GM18511 (cell line): ENCODE measurements around the gene SCAMP2.

ENCODE experiments used
- ATAC-seq: cut with Tn5 transposase; IDR thresholded peaks from one replicate; pipeline ENCODE4 v1.9.1; 2021; ENCODE audit warnings: mild to moderate bottlenecking, moderate library complexity; ENCODE audit not compliant: unreplicated experiment

SCAMP2 gene

DNA sequence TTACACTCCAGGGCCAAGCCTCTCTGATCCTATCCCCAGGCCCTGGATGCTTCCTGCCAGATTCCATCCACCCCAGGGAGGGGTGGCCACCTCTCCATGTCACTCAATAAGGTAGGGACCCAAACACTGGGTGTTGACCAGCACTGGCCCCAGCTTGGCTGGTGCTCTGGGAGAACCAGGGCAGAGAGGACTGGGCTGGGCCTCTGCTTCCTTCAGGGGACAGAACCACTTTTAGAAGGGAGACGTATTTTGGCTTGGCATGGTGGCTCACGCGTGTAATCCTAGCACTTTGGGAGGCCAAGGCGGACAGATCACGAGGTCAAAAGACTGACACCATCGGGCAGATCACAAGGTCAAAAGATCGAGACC, 51.4 kb downstream of the SCAMP2 start:
- no peak for ATAC-seq

DNA sequence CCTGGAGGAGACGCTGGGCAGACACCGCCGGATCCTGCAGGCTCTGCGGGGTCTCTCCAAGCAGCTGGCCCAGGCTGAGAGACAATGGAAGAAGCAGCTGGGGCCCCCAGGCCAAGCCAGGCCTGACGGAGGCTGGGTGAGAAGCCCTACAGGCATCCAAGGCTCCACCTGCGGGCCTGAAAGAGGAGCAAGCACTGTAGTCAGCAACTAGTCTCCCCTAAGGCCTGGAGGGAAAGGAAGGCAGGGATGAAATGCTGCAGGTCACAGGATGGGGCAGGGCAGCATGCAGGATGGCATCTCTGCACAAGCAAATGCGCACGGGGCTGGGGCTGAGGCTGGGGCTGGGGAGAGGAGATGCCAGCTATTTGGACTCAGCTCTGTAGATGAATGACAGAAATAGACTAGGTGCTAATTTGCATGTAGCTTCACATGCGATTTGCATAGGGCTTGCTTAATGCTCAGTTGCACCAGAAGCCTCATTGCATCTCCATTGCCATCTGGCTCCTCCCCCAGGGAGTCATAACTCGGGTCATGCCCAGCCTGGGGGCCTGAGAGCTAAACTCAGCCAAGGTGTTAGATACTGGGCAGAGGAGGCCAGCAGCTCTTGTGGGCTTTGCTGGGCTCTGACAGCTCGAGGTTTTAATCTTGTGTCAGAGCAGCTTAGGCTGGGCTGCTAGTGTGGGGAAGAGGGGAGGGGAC, 51.9 kb downstream of the SCAMP2 start:
- ATAC-seq: peak; percentile 90

DNA sequence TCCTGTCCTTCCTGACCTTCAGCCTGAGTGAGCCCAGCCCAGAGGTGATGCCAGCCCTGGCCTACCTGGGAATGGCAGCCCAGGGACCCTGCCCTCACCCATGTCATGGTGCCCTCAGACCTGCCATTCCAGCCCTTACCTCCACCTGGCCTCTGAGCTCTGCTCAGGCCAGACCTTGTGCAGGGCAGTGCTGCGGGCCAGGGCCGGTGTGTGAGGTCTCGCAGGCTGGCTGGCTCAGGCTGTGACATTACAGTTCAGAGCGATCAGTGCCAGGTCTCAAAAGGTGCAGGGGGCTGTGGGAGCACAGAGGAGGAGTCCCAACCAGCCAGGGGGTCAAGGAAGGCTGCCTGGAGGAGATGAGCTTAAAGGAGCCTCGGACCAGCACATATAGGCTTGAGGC, 53.1 kb downstream of the SCAMP2 start:
- ATAC-seq: no peak

DNA sequence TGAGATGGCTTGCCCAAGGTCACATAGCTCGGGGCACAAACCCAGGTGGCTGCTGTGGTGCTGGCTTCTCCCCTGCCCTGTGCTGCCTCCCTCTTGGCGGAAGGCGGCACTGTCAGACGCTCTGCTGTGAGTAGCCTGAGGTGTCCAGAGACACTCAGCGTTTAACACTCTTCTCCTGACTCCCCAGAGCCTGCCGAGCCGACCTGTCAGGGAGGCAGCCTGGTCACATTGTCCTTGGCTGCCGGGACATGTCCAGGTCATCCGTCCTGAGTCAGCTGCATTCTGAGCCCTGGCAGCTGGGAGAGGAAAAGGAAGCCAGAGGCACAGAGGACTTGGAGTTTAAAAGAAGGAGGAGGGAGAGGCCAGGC, 55.8 kb downstream of the SCAMP2 start:
- no peak for ATAC-seq

DNA sequence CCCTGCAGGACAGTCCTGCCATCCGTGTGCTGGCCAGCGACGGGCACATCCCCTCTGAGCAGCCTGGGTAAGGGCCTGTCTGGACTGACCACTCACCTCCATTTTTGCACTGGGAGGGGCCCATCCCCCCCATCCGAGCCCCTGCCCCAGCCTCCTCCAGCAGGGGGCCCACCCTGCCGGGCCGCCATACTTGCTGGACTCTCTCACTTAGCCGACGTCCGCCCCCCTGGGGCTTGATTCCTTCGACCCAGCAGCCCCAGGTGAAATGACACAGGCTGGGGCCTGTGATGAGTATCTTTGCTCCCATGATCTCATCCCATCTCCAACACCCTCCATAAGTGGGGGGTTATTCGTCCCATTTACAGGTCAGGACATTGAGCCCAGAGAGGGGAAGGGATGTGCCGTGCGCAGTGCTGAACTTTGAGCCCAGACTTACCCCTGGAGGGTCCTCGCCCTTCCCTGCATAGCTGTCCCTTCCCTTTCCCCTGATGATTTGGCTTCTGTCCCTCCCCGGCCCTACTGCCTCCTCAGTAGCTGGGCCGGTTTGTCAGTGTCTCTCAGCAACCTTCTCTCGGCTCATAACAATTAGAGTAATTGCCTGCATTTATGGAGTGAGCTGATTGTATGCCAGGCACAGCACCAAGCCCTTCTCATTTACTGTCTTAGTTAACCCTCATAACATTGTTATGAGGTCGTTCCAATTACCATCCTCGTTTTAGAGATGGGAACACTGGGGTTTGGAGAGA, 56.4 kb downstream of the SCAMP2 start:
- ATAC-seq: no peak

DNA sequence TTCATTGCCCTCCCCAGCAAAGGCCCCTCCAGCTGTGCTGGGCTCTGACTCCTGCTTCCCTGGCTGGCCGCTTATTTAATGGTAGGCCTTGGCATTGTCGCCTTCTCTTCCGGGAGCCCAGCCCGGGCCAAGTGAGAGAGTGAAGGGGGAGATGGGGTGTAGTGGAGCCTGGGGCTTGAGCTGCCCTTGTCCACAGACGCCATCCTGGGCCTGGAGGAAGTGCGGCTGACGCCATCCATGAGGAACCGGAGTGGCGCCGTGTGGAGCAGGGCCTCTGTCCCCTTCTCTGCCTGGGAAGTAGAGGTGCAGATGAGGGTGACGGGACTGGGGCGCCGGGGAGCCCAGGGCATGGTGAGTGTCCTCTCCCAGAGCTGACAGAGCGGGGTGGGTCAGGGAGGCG, 57.2 kb downstream of the SCAMP2 start:
- ATAC-seq: no peak

DNA sequence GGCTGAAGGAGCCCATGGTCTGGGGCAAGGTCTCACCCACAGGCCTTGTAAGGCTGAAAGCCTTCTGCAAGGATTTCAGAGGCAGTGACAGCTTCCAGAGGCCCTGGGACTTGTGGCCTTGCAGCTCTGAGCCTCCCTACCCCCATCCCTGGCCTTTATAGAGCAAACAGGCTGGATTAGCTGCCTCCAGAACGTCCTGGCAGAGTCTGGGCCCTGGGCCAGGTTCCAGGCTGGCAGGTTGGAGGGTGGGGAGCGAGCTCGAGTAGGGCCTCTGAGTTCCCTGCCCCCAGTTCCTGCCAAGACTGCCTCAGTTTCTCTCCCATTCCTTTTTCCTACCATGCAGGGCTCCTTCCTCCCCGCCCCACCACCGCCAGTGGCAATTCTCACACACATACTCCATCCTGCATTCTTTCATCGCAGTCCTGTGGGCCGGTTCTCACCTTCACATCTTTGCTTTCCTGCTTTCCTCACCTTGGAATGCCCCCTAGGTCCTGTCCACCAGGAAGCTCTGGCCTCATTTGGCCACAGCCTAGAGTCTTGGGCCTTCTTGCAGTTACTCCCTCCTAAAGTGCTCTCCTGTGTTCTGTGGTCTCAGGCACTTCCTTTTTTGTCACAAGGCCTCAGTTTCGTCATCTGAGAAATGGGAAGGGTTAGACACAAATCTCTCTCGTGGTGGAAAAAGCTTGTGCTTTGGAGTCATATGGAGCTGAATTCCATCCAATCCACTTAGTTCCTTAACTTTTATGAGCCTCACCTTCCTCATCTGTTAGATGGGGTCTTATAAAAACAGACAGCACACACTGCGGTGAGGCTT, 57.8 kb downstream of the SCAMP2 start:
- no peak for ATAC-seq

DNA sequence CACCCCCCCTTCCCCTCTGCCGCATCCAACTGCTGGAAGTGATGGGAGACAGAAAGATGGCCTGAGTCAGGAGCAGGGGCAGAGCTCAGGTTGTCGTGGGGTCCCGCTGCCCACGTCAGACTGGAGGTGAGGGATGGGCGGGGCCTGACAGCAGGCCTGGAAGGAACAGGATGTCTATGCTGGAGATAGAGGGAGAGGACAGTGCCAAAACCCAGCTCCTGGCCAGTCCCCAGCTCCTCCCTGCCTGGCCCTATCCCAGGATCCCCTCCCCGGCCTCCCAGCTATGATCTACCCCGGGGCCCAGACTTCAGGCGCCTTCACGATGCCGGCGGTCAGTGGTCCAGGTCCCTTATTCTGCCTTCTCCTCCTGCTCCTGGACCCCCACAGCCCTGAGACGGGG, 60.6 kb downstream of the SCAMP2 start, which contains the start of gene LMAN1L:
Gene LMAN1L, plus strand, starts transcription at position 303 of the 400 bp plus-strand sequence. Its CDS starts 20 bp downstream, at position 323.
- no peak for ATAC-seq

DNA sequence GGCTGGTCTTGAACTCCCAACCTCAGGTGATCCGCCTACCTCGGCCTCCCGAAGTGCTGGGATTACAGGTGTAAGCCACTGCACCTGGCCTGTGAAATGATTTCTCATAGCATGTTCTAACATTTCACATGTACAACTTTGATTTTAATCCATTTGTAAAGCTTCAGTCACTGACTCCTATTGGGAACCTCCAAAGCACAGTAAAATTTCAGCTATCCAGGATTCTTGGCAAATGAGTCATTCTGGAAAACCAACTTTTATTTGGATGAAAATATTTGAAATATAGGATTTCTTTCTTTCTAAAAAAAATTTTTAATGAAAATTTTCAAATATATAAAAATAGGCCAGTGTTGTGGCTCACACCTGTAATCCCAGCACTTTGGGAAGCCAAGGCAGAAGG, 63.2 kb downstream of the SCAMP2 start:
- no peak for ATAC-seq

DNA sequence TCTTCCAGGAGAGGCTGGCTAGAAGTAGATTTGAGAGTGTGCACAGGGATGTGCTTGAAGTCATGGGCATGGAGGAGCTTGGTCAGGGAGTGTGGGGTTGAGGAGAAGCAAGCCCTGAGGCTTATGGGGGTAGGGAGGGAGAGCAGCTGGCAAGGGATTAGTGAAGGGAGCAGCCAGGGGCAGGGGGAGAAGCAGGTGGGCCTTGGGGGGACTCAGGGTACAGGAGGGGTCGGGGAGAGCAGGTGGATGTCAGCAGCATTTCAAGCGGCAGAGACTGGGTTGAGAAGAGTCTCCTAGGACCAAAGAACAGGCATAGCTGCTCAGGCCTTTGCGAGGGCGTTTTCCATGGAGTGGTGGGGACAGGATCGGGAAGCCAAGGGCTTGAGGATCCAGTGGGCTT, 63.9 kb downstream of the SCAMP2 start:
- no peak for ATAC-seq

DNA sequence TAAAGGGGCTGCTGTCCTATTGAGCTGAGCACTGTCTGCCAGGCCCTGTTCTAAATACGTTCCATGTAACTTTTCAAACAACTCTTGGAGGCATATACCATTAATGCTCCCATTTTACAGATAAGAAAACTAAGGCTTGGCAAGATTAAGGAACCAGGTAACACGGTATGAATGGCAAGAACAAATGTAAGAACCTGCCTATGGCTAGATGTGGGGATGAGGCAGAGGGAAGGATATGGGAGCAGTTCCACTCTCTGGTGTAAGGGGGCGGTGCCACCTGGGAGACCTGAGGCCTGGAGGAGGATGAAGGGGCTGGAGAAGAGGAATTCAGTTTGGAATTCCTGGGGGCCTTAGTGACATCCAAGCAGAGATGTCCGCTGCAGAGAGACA, 64.3 kb downstream of the SCAMP2 start:
- ATAC-seq: no peak

DNA sequence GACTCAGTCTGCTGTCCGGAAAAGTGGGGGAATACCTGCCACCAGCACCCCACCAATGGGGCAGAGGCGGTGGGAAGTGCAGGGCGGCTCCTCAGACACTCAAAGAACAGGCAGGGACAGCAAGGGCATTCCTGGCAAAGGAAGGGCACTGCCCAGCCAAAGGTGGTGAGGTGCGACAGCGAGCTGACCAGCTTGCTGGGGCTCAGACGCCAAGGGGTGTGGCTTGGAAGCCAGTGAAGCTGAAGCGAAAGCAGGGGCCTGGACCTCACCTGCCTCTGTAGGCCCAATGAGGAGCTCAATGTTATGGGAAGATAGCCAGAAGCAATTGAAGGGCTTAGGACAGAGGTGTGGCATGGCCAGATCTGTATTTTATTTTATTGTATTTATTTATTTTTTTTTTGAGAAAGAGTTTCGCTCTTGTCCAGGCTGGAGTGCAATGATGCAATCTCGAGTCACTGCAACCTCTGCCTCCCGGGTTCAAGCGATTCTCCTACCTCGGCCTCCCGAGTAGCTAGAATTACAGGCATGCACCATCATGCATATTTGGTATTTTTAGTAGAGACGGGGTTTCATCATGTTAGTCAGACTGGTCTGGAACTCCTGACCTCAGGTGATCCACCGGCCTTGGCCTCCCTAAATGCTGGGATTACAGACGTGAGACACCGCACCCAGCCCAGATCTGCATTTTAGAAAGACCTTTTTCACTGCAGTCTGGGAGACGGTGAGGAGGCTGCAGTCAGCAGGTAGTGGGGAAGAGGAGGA, 64.9 kb downstream of the SCAMP2 start:
- ATAC-seq: no peak

DNA sequence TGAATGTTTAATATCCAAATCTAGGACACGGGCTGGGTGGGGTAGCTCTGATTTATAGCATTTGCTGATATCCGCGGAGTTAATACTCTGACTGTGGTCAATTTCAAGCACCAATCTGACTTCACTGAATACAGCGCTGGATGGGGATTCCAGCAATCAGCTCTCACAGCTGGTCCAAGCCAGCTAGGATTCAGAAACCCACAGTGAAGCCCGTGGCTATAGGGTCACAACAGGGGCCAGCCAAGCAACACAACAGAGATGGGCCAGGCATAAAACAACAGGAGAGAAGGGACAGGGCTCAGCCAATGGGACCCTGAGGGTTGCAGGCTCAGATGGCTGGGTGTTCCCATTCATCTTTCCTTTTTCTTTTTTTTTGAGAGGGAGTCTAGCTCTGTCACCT, 65.9 kb downstream of the SCAMP2 start:
- no peak for ATAC-seq

DNA sequence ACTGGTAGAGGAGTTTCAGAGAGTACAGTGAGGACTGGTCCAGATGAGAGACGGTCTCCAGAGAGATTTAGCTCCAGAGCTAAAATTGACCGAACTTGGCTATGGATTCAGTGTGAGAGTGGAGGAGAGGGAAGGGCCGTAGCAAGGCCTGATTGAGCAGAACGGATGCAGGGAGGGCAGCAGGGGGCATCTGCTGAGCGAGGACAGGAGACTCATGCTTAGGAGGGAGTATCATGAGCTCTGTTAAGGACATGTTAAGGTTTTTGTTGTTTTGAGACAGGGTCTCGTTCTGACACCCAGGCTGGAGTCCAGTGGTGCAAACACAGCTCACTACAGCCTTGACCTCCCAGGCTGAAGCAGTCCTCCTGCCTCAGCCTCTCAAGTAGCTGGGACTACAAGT, 68.2 kb downstream of the SCAMP2 start:
- ATAC-seq: no peak

DNA sequence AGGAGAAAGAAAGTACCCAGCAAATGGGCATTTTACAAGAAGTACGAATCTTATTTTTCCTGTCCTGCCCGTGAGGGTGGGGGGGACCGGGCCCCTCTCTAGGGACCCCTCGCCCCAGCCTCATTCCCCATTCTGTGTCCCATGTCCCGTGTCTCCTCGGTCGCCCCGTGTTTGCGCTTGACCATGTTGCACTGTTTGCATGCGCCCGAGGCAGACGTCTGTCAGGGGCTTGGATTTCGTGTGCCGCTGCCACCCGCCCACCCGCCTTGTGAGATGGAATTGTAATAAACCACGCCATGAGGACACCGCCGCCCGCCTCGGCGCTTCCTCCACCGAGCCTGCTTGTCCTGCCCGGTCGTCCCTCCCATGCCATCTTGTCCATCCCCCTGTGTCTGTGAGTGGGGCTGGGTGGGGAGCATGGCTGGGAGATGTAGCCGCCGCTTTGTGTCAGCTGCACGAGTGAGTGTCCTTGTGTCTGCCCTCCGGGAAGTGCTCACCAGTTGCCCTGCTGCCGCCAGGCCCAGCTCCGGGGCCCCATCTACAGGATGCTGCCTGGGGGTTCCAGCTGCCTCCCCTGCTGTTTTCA, 70.2 kb downstream of the SCAMP2 start:
- no peak for ATAC-seq

DNA sequence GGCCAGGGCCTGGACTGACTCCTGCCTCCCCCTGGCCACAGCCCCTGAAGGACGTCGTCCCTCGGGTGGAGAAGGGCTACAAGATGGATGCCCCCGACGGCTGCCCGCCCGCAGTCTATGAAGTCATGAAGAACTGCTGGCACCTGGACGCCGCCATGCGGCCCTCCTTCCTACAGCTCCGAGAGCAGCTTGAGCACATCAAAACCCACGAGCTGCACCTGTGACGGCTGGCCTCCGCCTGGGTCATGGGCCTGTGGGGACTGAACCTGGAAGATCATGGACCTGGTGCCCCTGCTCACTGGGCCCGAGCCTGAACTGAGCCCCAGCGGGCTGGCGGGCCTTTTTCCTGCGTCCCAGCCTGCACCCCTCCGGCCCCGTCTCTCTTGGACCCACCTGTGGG, 70.9 kb downstream of the SCAMP2 start:
- no peak for ATAC-seq

DNA sequence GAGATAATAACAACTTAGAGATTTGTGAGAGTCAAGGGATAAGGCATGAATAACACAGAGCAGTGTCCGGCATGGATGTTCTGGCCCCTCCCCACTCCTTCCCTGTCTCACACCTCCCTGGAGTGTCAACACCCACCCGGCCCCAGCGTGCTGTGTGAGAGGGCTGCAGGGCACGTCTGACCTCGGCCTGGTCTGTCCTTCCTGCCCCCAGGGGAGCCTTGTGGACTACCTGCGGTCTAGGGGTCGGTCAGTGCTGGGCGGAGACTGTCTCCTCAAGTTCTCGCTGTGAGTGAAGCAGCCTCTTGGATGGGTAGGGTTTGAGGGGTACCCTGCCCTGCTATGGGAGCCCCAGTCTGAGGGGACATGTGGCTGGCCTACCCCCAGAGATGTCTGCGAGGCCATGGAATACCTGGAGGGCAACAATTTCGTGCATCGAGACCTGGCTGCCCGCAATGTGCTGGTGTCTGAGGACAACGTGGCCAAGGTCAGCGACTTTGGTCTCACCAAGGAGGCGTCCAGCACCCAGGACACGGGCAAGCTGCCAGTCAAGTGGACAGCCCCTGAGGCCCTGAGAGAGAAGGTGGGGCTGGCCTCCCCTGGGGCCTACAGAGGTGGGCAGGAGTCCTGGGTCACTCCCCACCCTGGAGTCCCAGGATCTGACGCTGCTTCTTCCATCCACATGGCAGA, 71.7 kb downstream of the SCAMP2 start:
- ATAC-seq: no peak

DNA sequence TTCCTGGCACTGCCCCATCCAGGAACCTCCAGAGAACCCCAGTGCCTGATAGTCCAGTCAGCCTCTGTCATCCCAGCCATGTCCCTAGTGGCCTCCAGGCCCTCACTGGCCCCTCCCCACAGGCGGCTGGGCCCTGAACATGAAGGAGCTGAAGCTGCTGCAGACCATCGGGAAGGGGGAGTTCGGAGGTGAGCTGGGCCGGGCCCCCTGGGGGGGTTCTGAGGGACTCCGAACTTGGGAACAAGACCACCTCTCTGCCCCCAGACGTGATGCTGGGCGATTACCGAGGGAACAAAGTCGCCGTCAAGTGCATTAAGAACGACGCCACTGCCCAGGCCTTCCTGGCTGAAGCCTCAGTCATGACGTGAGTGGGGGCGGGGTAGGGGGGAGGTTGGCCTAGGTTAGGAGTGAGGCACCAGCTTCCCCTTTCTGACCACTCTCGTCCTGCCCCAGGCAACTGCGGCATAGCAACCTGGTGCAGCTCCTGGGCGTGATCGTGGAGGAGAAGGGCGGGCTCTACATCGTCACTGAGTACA, 72.5 kb downstream of the SCAMP2 start:
- no peak for ATAC-seq

DNA sequence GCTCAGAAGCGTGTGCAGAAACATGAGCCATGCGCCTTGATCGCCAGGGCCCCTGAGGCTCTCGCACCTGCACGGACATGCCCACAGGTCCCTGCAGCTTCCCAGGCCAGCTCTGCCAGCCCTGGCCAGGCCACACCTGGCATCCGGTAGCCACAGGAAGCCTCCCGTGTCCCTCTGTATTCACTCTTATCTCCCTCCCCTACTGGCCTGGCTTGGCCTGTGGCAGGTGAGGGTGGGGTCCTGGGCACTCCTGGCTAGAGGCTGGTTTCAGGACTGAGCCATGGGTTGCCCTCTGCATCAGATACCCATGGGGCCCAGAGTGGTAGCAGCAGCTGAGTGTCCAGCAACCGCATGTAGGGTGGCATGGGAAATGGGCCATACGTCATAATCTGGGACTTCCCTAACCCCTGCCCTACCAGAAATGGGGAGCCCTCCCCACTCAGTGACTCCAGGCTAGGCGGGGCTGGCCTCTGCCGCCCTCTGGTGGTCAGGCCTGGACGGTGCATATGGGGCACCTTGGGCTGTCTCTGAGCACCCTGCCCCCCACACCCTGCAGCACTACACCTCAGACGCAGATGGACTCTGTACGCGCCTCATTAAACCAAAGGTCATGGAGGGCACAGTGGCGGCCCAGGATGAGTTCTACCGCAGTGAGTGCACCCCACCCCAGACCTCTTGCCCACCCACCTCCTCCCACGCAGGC, 73.2 kb downstream of the SCAMP2 start:
- ATAC-seq: peak; percentile 78
